GM23338 (cell line): ENCODE data around the gene PTPRQ.

Experiments
- EZH2 ChIP-seq: fragments of 200-600 bp; sonication (generic); IDR thresholded peaks from one replicate; pipeline ENCODE4 v1.8.0; 2017; ENCODE audit warnings: antibody characterized with exemption, mild to moderate bottlenecking, low read depth; ENCODE audit not compliant: unreplicated experiment
- TF ChIP-seq, protein P1 (sequence below), 2 experiments: fragments of 200-600 bp in 1 of 2; sonication (generic) in 1 of 2; conservative IDR thresholded peaks; 2 replicates each; pipeline versions ENCODE4 v1.5.1 to v1.6.1; 2016 to 2017; ENCODE audit warnings: antibody characterized with exemption in 2 of 2, low read depth in 2 of 2, mild to moderate bottlenecking in 2 of 2, moderate library complexity in 1 of 2

DNA sequence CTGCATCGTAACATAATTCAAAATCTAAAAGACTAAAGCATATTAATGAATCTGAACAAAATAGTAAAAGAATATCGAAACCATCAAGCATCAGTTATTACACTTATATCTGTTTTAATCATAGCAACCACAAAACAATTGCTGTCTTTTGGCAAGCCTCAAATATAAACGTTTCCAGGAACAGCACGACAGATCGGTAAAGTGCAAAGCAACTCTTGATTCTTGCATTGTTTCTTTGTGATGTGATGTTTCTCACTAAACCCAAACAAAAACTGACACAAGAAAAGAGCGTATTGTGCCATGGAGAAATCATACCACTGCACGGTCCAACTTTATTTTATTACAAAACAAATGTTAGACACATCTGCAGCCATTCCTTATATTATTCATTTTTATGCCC, 254.2 kb downstream of the PTPRQ start:
- TF ChIP-seq, protein P1, sequence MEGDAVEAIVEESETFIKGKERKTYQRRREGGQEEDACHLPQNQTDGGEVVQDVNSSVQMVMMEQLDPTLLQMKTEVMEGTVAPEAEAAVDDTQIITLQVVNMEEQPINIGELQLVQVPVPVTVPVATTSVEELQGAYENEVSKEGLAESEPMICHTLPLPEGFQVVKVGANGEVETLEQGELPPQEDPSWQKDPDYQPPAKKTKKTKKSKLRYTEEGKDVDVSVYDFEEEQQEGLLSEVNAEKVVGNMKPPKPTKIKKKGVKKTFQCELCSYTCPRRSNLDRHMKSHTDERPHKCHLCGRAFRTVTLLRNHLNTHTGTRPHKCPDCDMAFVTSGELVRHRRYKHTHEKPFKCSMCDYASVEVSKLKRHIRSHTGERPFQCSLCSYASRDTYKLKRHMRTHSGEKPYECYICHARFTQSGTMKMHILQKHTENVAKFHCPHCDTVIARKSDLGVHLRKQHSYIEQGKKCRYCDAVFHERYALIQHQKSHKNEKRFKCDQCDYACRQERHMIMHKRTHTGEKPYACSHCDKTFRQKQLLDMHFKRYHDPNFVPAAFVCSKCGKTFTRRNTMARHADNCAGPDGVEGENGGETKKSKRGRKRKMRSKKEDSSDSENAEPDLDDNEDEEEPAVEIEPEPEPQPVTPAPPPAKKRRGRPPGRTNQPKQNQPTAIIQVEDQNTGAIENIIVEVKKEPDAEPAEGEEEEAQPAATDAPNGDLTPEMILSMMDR (conservative IDR thresholded peaks at IDR 0.05; ENCODE audit: low read depth in 2 of 2): no peak
- TF ChIP-seq EZH2: no peak
